IPS-NIHi11 (cell line): Measurements from ENCODE around the gene SUFU.
A peak's percentile ranks its signal among the peaks of the same experiment; 100 is the strongest.
"Not testable (repeated sequence)": the region's sequence is repeated elsewhere in the genome, so short reads cannot be mapped to it uniquely, and the experiment has no call there.

Source experiments
- DNase-seq: peaks from one replicate; pipeline ENCODE4 v3.0.0; 2012; ENCODE audit warnings: mixed read lengths, low spot score

Gene SUFU

DNA sequence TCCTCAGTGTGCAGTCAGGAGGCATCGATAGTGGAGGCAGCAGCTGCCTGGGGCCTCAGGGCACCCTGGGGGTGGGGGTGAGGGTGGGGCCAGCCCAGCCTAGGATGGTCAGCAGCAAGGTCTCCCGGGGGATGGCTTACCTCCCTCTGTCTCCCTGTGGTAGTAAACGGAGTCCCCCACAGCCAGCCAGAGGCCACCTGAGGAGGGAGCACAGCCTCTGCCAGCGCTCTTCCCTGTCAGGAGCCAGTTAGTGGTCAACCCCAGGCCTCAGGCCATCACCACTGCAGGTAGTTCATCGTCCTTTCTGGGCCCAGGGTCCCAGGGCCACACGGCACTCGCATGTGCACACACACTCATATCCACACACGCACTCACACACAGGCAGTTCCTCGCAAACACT lies 23.4 kb upstream of the SUFU start:
- DNase-seq = no peak

DNA sequence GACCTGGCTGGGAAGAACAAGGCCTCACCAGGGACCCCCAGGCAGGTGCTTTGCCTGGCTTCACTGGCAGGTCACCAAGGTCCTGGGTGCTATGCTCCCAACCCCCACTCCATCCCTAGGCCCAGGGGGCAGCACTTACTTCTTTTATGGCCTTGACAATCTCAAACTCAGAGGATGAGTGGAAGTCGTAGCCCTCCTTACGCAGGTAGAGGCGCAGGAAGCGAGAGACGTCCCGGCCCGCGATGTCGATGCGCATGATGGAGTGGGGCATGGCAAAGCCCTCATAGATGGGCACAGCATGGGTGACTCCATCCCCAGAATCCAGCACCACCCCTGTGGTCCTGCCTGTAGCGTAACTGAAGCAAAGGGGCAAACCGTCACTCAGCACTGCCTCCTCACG lies 19.8 kb upstream of the SUFU start:
- DNase-seq = no peak

DNA sequence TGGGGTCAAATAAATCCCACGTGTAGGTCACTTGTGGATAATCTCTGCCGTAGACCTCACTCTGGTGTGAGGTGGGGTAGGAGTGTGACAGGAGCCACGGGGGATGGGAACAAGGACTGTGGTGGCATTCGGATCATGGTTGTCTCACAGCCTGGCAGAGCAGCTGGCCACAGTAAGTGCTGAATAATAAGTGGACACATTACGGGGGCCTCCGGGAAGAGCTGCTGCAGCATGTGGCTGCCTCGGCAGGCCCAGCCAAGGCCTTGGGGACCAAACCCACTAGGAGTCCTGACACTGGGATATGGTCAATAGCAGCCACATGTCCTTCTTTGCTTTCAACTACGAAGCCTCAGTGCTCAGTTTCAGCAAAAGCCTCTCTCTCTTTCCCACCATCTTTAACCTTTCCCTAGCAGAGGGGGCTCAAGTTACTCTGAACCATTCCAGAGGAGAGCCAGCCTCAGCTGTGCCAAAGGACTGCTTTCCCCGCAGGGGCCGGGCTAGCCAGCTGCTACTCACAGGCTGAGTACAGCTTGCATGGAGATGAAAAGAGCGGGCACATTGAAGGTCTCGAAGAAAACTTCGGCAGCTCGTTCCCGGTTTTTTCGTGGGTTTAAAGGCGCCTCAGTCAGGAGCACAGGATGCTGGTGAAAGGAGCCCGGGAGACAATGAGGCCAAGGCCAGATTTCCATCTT lies 18.5 kb upstream of the SUFU start:
- DNase-seq = no peak

DNA sequence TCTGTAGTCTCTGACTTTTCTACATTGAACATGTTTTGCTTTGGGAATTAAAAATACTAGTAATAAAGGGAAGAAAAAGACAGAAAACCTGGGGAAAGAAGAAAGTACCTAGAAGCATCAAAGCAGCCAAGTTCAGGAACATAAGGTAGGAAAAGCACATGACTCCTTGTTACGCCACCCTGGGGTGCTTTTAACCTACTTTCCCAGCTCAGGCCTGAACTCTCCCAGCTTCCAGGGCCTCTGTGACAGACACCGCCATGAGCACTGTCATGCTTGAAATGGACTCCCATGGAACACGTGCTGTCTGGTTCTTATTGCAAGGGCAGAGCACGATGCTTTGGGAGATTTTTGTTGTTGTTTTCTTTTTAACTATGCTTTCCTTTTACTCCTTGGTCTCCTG lies 12.6 kb upstream of the SUFU start:
- DNase-seq = no peak

DNA sequence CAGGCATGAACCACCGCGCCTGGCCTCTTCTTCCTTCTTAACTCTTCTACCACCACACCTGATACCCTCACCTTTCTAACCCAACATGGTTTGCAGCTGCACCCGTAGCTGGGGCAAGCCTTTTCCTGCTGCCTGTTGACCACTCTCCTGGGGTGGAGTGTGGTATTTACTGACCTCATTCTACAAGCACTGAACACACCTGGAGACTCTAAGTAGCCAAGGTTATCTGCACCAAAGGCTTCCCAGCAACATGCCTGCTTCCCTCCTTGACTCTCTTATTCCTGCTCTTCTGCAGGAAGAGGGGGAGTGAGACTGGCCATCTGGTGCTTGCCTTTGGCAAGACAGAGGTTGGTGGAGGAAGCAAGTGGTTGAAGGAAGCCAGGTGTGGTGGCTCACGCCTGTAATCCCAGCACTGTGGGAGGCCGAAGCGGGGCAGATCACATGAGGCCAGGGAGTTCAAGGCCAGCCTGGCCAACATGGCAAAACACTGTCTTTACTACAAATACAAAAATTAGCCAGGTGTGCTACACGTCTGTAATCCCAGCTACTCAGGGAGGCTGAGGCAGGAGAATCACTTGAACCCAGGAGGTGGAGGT lies 11.3 kb upstream of the SUFU start:
- DNase-seq = no peak

DNA sequence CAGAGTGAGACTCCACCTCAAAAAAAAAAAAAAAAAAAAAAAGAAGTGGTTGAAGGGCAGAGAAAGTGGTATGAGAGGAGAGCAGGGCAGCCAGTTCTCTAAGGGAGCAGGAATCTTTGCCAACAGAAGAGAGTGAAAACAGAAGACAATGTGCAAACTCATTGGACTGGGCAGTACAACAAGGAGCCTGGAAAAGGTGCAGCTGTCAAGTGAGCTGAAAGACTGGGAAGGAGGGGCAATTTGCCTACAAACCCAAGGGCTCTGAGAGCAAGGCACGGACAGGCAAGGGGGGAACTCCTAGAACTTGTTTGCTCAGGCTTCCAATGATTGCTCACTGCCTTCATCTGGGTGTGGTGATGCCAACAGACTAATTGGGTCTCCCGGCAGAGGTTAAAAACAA lies 10.8 kb upstream of the SUFU start:
- no peak for DNase-seq

DNA sequence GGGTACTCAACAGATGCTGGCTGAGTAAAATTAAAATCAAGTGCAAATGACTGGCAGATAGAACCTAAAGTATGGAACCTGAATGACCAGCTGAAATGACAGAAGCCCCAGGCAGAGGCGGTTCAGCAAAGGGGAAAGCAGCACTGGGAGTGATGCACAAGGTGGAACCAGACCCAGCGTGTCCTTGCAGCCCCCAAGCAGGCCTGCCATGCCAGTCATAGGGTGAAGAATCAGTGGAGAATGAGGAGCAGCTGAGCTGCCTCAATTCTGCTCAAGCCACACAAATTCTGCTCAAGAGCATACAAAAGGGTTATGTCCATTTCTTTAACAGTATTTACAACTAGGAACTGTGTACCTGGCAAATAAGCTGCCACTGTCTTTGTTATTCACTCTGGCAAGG lies 10.0 kb upstream of the SUFU start:
- no peak for DNase-seq

DNA sequence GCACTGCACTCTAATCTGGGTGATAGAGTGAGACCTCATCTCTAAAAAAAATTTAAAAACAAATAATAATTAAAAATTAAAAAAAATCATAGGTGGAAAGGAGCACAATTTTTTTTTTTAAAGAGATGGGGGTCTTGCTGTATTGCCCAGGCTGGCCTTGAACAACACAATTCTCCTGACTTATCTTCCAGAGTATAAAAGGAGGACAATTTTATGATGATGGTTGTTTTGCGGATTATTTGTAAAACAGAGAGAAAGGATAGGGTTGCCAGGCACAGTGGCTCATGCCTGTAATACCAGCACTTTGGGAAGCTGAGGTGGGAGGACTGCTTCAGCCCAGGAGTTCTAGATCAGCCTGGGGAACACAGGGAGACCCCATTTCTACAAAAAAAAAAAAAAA lies 6.2 kb upstream of the SUFU start:
- no peak for DNase-seq

DNA sequence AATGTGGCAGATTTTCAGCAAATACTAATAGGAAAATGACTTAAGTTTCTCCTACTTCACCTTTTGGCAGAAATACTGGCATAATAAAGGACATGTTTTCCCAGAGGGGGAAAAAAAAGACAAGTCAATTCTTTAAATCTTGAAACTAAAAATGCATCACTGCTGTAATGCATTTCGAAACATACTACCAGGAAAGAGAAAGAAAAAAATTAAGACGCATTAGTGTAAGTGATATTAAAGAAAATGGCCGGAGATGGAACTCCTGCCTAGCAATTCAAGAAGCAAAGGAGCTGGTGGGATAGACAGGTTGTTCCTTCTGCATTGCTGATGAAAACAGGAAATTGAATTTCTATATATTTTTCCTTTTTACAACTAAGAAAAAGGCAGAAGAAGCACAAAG lies 4.4 kb upstream of the SUFU start:
- DNase-seq = no peak

DNA sequence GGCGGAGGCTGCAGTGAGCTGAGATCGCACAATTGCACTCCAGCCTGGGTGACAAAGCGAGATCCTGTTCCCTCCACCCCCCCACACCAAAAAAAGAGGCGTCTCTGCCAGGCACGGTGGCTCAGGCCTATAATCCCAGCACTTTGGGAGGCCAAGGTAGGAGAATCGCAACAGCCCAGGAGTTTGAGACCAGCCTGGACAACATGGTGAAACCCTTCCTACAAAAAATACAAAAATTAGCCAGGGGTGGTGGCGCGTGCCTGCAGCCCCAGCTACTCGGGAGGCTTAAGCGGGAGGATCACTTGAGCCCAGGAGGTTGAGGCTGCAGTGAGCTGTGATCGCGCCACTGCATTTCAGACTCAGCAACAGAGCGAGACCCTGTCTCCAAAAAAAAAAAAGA lies 3.1 kb upstream of the SUFU start:
- DNase-seq = not testable (repeated sequence)

DNA sequence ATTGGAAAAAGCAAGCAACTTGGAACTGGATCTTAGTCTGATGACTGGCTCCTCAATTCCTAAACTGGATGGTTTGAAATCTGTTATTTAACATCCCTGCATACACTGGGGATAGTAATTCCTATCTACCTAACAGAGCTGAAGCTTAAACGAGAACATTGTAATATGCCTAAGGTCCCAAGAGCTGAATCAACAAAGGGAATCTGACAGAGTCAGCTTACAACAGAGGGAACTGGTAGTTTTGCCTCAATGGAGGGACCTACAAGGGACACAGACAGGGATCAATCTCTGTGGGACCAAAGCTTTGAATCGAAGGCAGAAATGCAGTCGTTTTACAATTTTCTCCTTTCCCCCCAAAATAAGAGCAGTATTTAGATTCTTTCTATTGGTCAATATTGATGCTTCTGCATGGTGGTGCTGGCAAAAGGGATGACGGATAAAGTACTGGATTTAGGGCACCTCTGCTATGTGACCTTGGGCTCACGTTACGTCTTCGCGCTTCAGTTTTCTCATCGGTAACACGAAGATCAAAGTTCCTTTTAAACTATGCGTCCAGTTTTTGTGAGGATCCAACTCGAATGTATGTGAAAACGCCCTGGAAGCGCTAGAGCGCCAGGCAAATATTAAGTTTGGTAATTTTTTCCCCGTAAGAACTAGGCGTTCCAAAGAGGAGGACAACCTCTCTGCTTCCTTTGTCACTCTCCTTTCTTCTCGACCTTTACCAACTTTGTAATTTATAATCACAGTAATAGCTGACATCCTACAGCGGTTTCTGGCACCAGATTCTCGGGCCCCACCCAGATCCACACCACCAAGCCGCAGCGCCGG lies 2.4 kb upstream of the SUFU start:
- no peak for DNase-seq

DNA sequence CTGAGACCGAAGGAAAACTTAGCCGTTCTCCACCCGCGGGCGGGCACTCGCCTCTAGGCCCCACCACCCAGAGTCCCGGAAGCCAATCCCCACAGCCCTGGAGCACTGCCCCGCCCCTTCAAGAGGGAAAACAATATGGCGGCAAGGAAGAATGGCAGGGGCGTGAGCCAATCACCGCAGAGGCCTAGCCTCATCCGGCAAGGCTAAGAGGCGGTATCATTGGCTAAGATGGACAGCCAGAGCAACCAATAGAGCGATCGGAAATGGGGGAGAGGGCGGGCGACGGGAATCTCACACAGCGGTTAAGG lies 1.8 kb upstream of the SUFU start:
- peak; percentile 99 for DNase-seq

DNA sequence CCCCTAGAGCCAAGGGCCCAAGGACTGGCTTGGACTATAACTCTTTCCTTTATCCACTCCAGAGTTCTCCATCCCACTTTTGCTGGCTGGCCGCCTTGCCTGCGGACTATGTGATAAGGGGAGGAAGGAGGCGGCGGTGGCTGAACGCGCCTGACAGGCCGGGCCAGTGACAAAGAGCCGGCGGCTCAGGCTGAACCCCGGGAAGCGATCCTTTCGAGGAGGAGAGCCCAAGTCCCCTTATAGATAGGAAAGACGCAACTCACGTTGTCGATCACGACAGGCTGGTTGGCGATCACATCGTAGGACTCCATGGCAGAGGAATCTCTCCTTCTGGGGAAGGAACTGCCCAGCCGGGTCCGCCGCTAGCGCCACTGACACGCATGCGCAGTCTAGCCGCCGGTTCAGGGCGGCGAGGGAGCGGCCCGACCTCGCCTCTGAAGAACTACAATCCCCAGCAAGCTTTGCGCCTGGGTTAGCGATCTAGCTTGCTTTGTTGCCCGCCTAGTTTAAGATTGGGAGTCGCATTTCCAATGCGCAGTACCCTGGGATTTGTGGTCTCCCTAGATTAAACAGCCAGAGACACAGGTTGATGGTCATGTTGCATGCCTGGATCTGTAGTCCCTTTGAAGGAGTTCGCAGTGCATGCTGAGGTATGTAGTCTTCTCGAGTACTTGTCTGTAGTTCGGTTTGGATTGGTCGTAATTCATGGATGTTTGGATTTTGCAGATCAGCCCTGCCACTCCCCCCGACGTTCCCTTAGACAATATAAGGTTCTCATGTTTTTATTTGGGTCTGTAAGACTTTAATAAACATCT lies 1.2 kb upstream of the SUFU start, which contains the start of gene ACTR1A:
ACTR1A (minus strand) TSS at position 376 of the 815 bp plus-strand sequence; CDS start at position 311, 65 bp downstream.
- DNase-seq = peak; percentile 83

DNA sequence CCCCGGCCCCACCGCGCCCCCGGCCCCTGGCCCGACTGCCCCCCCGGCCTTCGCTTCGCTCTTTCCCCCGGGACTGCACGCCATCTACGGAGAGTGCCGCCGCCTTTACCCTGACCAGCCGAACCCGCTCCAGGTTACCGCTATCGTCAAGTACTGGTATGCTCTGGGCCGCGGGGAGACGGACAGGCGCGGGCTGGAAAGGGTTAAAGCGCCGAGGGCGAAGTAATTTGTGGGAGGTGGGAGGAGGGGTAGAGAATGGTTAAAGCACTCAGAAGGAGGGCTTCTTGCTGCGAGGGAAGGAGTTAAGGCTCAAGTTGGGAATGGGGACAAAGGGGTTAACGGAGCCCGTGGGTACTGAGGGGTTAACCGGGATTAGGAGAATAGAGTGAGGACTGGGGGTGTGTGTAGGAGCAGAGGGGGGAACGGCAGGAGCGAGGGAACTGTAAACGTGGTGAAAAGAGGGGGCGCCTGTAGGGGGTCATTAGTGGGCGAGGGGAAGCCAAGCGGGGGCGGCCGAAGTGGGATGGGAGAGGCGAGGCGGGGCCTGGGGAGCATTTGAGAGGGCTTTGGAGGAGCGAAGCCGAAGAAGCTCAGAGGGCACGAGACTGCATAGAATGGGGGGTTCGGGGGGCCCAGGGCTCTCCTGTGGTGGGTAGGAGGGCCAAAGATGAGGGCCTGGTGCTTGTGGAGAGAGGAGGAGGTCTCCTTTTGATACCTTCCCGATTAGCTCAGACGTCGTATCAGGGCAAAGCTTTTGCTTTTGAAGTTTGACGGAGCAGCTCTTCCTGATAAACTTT lies 605 bp downstream of the SUFU start:
- DNase-seq = peak; percentile 62

DNA sequence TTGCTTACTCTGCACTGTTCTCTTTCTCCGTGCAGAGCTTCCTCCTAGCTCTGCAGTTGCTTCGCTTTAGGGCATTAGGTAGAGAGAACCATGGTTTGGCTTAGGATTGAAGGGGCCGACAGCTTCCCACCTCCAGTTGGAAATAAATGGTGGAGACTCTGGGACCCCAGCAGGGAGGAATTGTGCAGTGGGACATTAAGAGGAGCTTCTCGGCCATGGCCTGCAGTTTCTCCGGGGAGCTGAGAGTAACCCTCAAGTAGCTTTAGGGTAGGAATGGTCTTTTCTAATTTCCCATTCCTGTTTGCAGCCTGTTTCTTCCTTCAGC lies 1.2 kb downstream of the SUFU start:
- DNase-seq = no peak

DNA sequence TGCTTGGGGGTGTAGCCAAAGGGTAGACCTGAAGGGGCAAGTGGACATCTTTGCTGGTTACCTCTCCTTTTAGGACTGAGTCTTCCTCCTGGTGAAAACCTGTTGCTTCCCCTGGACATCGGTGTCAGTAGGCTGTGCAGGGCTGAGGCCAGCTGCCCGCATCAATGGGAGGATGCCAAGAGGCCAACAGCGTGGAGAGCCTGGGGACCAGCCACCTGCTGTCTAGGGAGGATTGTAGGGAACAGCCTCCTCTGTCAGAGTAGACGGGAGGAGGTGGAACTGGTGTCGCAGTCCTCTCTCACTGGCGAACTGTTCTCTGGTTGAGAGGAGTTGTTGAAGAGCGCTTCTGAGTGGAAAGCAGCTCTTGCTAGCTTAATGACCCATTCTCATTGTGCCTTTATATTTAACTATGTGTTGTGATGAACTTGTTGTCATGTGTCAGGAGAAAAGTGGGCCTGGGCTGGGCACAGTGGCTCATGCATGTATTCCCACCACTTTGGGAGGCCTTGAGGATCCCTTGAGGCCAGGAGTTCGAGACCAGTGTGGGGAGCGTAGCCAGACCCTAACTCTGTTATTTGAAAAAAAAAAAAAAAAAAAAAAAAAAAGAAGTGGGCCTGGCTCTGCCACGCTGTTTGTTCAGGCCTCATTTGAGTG lies 1.8 kb downstream of the SUFU start:
- no peak for DNase-seq

DNA sequence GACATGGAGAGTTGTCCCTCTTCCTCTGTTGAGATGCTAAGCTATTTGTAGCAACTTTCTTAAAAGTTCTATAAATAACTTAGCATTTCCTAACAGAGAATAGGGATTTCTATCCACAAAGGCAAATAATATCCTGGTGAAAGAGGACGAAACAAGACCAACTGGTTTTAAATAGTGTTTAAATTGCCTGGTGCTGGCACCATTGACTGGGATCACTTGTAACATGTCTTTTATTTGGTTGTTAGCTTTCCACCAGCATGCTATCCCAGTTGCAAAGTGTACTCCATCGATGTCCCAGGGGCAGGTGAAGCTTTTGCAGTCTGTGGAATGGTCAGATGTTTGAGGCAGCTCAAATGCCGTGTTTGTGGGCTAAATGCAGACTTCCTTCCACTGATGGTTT lies 3.7 kb downstream of the SUFU start:
- DNase-seq = no peak

DNA sequence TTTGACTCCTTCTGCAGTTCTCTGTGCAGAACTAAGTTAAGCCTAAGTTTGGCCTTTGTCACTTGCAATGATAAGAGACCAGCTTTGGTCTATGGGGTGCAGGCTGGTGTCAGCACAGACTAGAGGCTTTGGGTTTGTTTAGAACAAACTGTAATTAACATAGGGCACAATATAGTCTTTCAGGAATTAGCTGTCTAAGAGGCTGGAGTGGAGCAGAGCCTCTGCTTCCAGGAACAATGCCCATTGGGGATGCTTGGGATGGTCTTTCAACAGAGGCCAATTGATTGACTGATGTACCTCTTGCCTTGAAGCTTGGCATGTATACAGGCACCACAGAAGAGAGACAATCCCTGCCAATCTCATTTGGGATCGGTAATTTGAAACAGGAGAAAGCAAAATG lies 4.7 kb downstream of the SUFU start:
- DNase-seq = no peak

DNA sequence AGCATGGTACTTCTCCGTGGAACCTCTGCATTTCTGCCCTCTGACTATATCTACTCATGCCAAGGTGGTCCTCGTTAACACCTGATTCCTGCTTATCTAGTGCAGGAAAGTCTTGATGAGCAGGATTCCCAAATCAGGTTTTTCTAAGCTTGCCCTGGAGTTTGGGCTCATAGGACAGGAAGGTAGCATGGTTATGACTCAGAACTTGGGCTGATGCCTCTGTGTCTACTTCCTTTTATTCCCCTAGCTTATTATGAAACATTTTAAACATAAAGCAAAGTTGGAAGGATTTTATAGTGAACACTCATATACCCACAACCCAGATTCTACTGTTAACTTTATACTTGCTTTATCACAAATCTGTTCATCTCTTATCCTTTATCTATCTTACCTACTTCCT lies 5.6 kb downstream of the SUFU start:
- no peak for DNase-seq

DNA sequence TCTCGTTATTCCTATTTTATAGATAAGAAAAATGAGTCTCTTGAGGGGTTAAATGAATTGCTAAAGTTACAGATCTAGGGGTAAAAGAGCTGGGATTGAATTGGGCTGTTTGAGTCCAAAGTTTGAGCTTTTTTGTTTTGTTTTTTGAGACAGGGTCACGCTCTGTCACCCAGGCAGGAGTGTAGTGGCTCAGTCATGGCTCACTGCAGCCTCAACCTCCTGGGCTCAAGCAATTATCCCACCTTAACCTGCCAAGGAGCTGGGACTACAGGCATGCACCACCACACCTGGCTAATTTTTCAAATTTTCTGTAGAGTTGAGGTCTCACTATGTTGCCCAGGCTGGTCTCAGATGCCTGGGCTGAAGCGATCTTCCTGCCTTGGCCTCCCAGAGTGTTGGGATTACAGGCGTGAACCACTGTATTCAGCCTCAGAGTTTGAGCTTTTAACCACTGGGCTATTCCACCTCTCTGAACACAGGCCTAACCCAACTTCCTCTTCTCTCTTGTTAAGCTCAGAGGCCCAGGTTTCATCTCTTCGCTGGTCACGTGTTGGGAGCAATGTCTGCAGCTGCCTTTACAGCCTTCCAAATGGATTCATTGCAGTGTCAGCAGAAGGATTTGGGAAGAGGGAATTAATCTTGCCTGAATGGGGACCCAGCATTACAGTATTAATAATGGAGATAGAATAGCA lies 8.0 kb downstream of the SUFU start:
- no peak for DNase-seq
